Measurements from ENCODE around the gene PDCD10.

Gene PDCD10

GRCh38 chr3:167671878-167672427 is 62.7 kb downstream of the PDCD10 start:
- no peak for DNase-seq

- no peak for DNase-seq
Observed at GRCh38 chr3:167669699-167670098, 65.0 kb downstream of the PDCD10 start.

GRCh38 chr3:167668651-167669050 is 66.0 kb downstream of the PDCD10 start:
- DNase-seq: no peak

DNA sequence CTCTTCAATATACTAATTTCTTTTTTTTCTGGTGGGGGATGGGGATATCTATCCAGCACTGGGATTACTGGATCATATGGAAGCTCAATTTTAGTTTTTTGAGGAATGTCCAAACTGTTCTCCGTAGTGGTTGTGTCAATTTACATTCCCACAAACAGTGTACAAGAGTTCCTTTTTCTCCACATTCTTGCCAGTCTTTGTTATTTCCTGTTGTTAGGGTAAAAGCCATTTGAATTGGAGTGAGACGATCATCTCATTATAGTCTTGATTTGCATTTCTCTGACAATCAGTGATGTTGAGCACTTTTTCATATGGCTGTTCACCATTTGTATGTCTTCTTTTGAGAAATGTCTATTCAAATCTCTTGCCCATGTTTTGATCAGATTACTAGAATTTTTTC is 68.1 kb downstream of the PDCD10 start:
- no peak for DNase-seq

DNA sequence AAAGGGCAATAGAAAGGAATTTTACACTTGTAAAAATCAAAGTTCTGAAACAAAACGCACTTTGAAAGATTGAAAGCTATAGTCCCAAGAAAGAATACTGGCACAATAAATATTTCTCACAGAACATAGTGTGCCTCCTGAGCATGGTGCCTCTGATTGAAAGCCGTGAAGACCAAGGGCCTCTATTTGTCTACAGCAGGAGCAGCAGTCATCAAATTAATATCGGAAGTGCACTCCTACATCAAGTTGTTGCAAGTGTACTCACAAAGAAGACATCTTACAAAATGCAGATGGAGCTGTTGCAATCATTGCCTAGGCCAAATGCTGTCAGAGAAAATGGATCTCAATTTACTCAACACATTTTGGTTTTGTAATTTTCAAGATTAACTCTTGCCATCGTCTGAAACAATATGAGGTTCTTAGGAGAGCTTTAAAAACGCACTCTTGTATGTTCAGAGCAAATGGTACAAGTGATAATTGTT is 71.7 kb downstream of the PDCD10 start:
- no peak for DNase-seq

DNA sequence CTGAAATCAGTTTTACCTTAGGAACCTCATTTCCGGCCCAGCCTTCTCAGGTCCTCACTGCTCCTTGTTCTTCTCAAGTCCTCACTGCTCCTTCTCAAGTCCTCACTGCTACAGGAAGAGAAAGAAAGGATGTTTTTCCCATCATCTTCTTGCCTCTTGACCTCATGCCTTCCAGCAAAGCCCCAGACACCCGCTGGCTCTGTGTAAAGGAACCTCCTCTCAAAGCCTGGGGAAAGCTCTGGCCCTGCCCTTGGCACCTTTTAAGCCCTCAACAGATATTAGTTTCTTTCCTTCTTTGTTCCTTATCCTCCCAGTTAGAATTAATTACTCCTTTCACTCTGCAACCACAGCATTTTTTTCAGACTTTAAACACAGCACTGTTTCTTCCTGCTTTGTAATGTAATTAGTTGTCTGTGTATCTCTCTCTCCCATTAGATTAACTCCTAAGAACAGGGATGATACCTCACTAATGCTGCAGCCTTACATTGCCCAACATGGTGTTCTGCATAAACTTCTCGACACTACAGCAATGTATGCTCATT is 76.9 kb downstream of the PDCD10 start:
- no peak for DNase-seq

- no peak for DNase-seq
Observed at GRCh38 chr3:167656821-167657220, 77.9 kb downstream of the PDCD10 start.

DNA sequence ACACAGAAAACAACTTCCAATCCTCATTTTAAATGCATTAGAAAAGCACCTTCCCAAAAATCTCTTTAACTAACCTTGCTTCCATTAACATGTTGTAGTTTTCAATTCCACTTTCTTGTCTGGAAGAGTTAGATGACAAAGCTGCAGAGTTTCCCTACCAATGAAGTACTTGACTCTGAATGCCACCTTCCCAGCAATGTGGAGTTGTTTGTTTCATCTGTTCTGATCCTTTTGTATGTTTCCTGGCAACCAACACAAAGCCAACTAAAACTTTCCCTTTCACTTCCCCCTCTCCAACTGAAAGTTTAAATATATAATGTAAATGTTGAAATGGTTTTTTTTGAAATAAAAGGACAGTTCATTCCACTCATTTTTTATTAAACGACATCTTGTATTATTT is 80.9 kb downstream of the PDCD10 start, which contains the start of gene WDR49:
WDR49 (minus strand) TSS at position 183 of the 400 bp plus-strand sequence. CDS start 517 bp downstream, outside the sequence.
- DNase-seq: no peak

- no peak for DNase-seq
Observed at GRCh38 chr3:167653155-167653554, 81.5 kb downstream of the PDCD10 start.

DNA sequence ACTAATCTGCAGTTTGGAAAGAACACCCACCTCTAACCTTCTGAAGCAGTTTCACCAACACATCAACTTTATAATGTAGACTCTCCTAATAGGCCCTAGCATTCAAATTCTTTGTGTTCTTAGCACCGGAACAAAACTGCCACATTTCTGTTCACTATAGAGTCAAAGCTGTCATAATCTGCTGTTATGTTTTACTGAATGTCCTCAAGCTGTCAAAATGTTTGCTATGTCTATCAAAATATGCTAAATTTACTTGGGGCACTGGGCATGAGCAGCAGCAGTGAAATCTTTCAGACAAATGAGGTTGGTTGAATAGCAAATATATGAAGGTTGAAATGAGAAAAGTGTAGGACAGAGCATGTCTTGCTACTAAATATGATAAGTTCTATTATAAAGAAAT is 82.9 kb downstream of the PDCD10 start:
- no peak for DNase-seq

DNA sequence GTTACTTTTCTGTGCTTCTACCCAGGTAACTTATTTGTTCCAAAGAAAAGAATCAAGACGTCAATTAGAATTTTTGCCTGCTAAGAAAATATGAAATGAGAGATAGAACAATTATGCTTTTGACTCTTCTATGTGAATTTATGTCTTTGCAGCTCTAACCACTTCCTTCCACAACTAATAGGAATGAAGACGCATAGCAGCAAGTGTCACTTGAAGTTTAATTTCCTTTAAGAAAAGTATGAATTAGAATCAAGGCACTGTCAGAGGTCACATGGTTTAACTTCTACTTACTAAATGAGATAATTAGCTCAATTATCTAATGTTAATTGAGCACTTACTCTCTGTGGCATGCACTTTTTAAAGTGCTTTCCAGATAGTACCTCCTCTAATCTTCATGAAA is 84.2 kb downstream of the PDCD10 start:
- no peak for DNase-seq

DNA sequence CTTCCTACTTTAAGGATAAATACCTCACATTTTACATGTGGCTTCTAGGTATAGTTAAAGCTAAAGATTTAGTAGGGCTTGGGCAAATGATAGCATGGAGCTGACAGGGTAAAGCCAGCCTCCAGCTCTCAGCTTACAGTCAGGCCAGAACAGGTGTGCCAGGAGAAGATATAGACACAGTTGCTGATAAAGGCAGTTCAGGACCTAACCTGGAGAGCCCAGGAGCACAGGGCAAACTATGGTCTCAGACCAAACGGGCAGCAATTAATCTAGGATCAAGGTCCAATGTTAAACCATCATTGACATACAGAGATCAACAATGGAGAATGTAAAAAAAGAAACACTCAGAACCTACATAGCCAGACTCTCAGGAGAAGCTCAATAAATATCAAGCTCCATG is 84.9 kb downstream of the PDCD10 start:
- DNase-seq: no peak

DNA sequence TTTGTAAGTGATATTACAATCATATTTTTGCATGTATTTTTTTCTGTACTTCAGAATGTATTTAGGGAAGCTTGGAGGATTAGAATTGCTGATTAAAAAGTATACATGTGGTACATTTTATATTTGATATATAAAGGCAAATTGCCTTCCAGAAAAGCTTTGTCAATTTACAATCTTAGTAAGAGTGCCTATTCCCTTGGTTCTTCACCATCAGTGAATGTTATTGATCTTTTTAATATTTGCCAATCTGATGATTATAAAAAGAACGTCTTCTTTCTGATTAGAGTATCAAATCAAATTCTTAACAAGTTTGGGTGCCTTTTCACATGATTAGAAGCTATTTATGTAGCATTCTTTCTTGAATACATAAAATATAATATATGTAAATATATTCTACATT is 90.1 kb downstream of the PDCD10 start:
- DNase-seq: no peak

Measured in NCI-H187 treated with DMSO at 0.1 percent for 48 hours (cell line).